HCT116 (cell line): Measurements from ENCODE around the gene EIF5A2. TPM values are rescaled to one million over a fixed set of nuclear protein-coding genes. Genes with fewer than 3 reads are reported as not detected.
"Not testable (repeated sequence)": the region's sequence is repeated elsewhere in the genome, so short reads cannot be mapped to it uniquely, and the experiment has no call there.

Experiments
- ATAC-seq: fragments of 200-7000 bp; cut with Tn5 transposase; 2 replicates; pipeline ENCODE4 v1.9.1; 2020; ENCODE audit warnings: mild to moderate bottlenecking, moderate library complexity
- BruUV-seq: library from RNA; stranded (reverse); fragments of 400-500 nt; replicated peaks from 2 replicates; lab custom pipeline; 2021; lab: Mats Ljungman, UMichigan
- CTCF ChIA-PET: fragments of 300-600 bp; sonication (Branson Sonifier 250); formaldehyde crosslinking; loops from one replicate; lab custom pipeline; 2021; ENCODE audit warnings: antibody characterized with exemption; lab: Charles Lee
- POLR2A ChIA-PET: fragments of 300-600, 350-600 bp; sonication (Branson Sonifier 250); formaldehyde crosslinking; loops from one replicate; lab custom pipeline; 2021; ENCODE audit warnings: antibody characterized with exemption; lab: Charles Lee
- RAD21 ChIA-PET, 2 experiments: fragments of 300-600 bp; sonication (Branson Sonifier 250); formaldehyde crosslinking; loops; one replicate each; lab custom pipeline; 2023; ENCODE audit warnings: low total read pairs in 2 of 2; ENCODE audit not compliant: uncharacterized antibody in 2 of 2, unreplicated experiment in 2 of 2, low non-redundant PET in 1 of 2; lab: Charles Lee
- DNase-seq: peaks from one replicate; pipeline ENCODE4 v3.0.0-alpha.2; 2010; ENCODE audit warnings: low read depth, low spot score
- H2AFZ ChIP-seq: fragments of 200-600 bp; shearing (Covaris generic), sonication (generic); 2 replicates; pipeline ENCODE4 v1.6.1; 2017; ENCODE audit warnings: low read depth, mixed run types, mixed read lengths, antibody characterized with exemption, low read length; ENCODE audit not compliant: poor library complexity, severe bottlenecking
- H3K27ac ChIP-seq: 2 replicates; pipeline ENCODE4 v1.5.1; 2012; ENCODE audit warnings: low read depth, low read length
- H3K27me3 ChIP-seq: fragments of 200-600 bp; sonication (generic); 2 replicates; pipeline ENCODE4 v1.6.1; 2016; ENCODE audit warnings: mixed run types, low read length, mixed read lengths; ENCODE audit not compliant: insufficient read depth
- H3K36me3 ChIP-seq, 2 experiments: fragments of 200-500 bp in 1 of 2; fragments of 200-600 bp in 1 of 2; sonication (Bioruptor generic) in 1 of 2; sonication (generic) in 1 of 2; 2 replicates each; pipeline versions ENCODE4 v1.5.1 to v1.6.1; 2014 to 2016; ENCODE audit warnings: low read length in 2 of 2, inconsistent platforms in 1 of 2, mixed read lengths in 1 of 2, mixed run types in 1 of 2; ENCODE audit not compliant: insufficient read depth in 2 of 2, control insufficient read depth in 1 of 2
- H3K4me1 ChIP-seq, 2 experiments: fragments of 200-600 bp in 1 of 2; sonication (generic) in 1 of 2; 2 replicates each; pipeline versions ENCODE4 v1.5.1 to v1.6.1; 2012 to 2017; ENCODE audit warnings: low read length in 2 of 2, inconsistent platforms in 1 of 2, mild to moderate bottlenecking in 1 of 2, mixed read lengths in 1 of 2, mixed run types in 1 of 2, moderate library complexity in 1 of 2; ENCODE audit not compliant: insufficient read depth in 2 of 2, control insufficient read depth in 1 of 2
- H3K4me2 ChIP-seq: fragments of 200-600 bp; sonication (generic); 2 replicates; pipeline ENCODE4 v1.6.1; 2017; ENCODE audit warnings: mixed run types, low read length, mixed read lengths
- H3K4me3 ChIP-seq, 2 experiments: fragments of 200-600 bp in 1 of 2; sonication (generic) in 1 of 2; replicated peaks in 1 of 2; 2 replicates each; pipeline ENCODE4 v1.5.1; 2011 to 2016; ENCODE audit warnings: low read length in 2 of 2, control low read depth in 1 of 2, low read depth in 1 of 2, mild to moderate bottlenecking in 1 of 2, mixed read lengths in 1 of 2, mixed run types in 1 of 2
- H3K79me2 ChIP-seq: fragments of 200-600 bp; sonication (generic); 2 replicates; pipeline ENCODE4 v1.6.1; 2017; ENCODE audit warnings: mild to moderate bottlenecking, mixed run types, low read length, moderate library complexity, mixed read lengths; ENCODE audit not compliant: insufficient read depth
- H3K9ac ChIP-seq: fragments of 200-600 bp; sonication (generic); 2 replicates; pipeline ENCODE4 v1.6.1; 2016; ENCODE audit warnings: low read length, mixed read lengths
- H3K9me2 ChIP-seq: fragments of 200-600 bp; sonication (generic), shearing (Covaris generic); 2 replicates; pipeline ENCODE4 v1.6.1; 2017; ENCODE audit warnings: mixed run types, mild to moderate bottlenecking, moderate library complexity; ENCODE audit not compliant: insufficient read depth
- H3K9me3 ChIP-seq, 2 experiments: fragments of 200-500 bp in 1 of 2; fragments of 200-600 bp in 1 of 2; sonication (Bioruptor generic) in 1 of 2; sonication (generic) in 1 of 2; 2 replicates each; pipeline ENCODE4 v1.6.1; 2014 to 2017; ENCODE audit warnings: low read length in 2 of 2, mixed read lengths in 2 of 2, inconsistent platforms in 1 of 2, low read depth in 1 of 2, mild to moderate bottlenecking in 1 of 2, mixed run types in 1 of 2, moderate library complexity in 1 of 2; ENCODE audit not compliant: control insufficient read depth in 1 of 2, insufficient read depth in 1 of 2
- H4K20me1 ChIP-seq: fragments of 200-600 bp; sonication (generic), shearing (Covaris generic); 2 replicates; pipeline ENCODE4 v1.6.1; 2017; ENCODE audit warnings: mixed run types, mild to moderate bottlenecking, moderate library complexity; ENCODE audit not compliant: insufficient read depth
- CEBPB ChIP-seq: IDR thresholded peaks from 2 replicates; pipeline ENCODE4 v1.6.1; 2012; ENCODE audit warnings: low read depth
- CTCF ChIP-seq, 3 experiments: fragments of 200-600 bp in 1 of 3; sonication (generic) in 1 of 3; IDR thresholded peaks in 2 of 3; conservative IDR thresholded peaks in 1 of 3; 2 replicates each; pipeline ENCODE4 v1.5.1; 2012 to 2017; ENCODE audit warnings: low read depth in 2 of 3, low read length in 2 of 3, antibody characterized with exemption in 1 of 3, borderline replicate concordance in 1 of 3, control low read depth in 1 of 3, mild to moderate bottlenecking in 1 of 3, mixed read lengths in 1 of 3, mixed run types in 1 of 3, moderate library complexity in 1 of 3; ENCODE audit not compliant: insufficient read depth in 1 of 3
- EZH2 ChIP-seq: fragments of 200-600 bp; sonication (generic); IDR thresholded peaks from 2 replicates; pipeline ENCODE4 v1.6.1; 2017; ENCODE audit warnings: antibody characterized with exemption, mixed run types
- POLR2A ChIP-seq: IDR thresholded peaks from 2 replicates; pipeline ENCODE4 v1.7.0; 2011; ENCODE audit warnings: borderline replicate concordance; ENCODE audit not compliant: insufficient read depth, insufficient read length; ENCODE audit errors: extremely low read depth
- RAD21 ChIP-seq: IDR thresholded peaks from 2 replicates; pipeline ENCODE4 v1.6.1; 2012; ENCODE audit warnings: low read depth, mild to moderate bottlenecking
- SIN3A ChIP-seq: IDR thresholded peaks from 2 replicates; pipeline ENCODE4 v1.6.1; 2012; ENCODE audit warnings: low read depth
- YY1 ChIP-seq: IDR thresholded peaks from 2 replicates; pipeline ENCODE4 v1.6.1; 2011; ENCODE audit warnings: low read length, low read depth, moderate library complexity, mild to moderate bottlenecking; ENCODE audit not compliant: insufficient replicate concordance; ENCODE audit errors: extremely low read depth
- ZFX ChIP-seq: fragments of 450-650 bp; IDR thresholded peaks from 2 replicates; pipeline ENCODE4 v1.6.1; 2017
- intact Hi-C: fragments of 100-400 bp; cut with micrococcal nuclease; formaldehyde crosslinking; loops from 2 replicates; pipeline ENCODE4 v1.10.0; 2022
- total RNA-seq: library from RNA; stranded (reverse); gene quantifications from one replicate; pipeline ENCODE4 v1.2.1, GENCODE V29; 2021; ENCODE audit not compliant: unreplicated experiment
- TF ChIP-seq, protein P1 (sequence below): IDR thresholded peaks from 2 replicates; pipeline ENCODE4 v1.6.1; 2011; ENCODE audit warnings: mild to moderate bottlenecking, low read length, moderate library complexity; ENCODE audit not compliant: insufficient replicate concordance; ENCODE audit errors: extremely low read depth

The EIF5A2 gene
- total RNA-seq, 1 experiment from 2014 or later: 19.4 TPM

GRCh38 chr3:170878688-170879087 lies 29.7 kb downstream of the EIF5A2 start:
- H3K27me3 ChIP-seq, H3K9ac ChIP-seq, H3K4me2 ChIP-seq, H3K79me2 ChIP-seq, H3K4me1 ChIP-seq, H3K9me3 ChIP-seq, H3K27ac ChIP-seq, RAD21 ChIA-PET, CTCF ChIA-PET, DNase-seq, H2AFZ ChIP-seq, ATAC-seq, BruUV-seq, H3K36me3 ChIP-seq, H3K4me3 ChIP-seq, POLR2A ChIA-PET, H4K20me1 ChIP-seq, H3K9me2 ChIP-seq, intact Hi-C loops: not testable (repeated sequence)

GRCh38 chr3:170877311-170877710 lies 31.1 kb downstream of the EIF5A2 start:
- H3K4me2 ChIP-seq, POLR2A ChIA-PET, H3K4me3 ChIP-seq, RAD21 ChIA-PET, H3K27me3 ChIP-seq, ATAC-seq, intact Hi-C loops, H3K79me2 ChIP-seq, H3K27ac ChIP-seq, H3K36me3 ChIP-seq, H3K9me3 ChIP-seq, H4K20me1 ChIP-seq, DNase-seq, CTCF ChIA-PET, H3K9me2 ChIP-seq, H2AFZ ChIP-seq, H3K9ac ChIP-seq, BruUV-seq, H3K4me1 ChIP-seq: not testable (repeated sequence)

GRCh38 chr3:170876537-170876936 lies 31.9 kb downstream of the EIF5A2 start:
- ChIA-PET CTCF (no interaction called here), POLR2A (no interaction called here), RAD21 (no interaction called here)
- H3K4me3 ChIP-seq: no peak overlapping the region
- no peaks in the 10 kb centered on the region for H3K79me2 ChIP-seq
- H2AFZ ChIP-seq: no peak overlapping the region
- intact Hi-C loops: no loop called here
- no peak overlapping the region for H3K27ac ChIP-seq
- no peaks in the 10 kb centered on the region for H4K20me1 ChIP-seq
- no peaks in the 10 kb centered on the region for H3K9me3 ChIP-seq
- no peak overlapping the region for H3K9ac ChIP-seq
- peaks cover under 1 to 1% of the 10 kb centered on the region in 2 experiments; a peak in 3 of 4 replicates for H3K4me1 ChIP-seq
- ATAC-seq: no peak
- no peaks in the 10 kb centered on the region for H3K9me2 ChIP-seq
- no TSS peak for BruUV-seq
- no peaks in the 10 kb centered on the region for H3K36me3 ChIP-seq
- no peak overlapping the region for H3K4me2 ChIP-seq
- no peaks in the 10 kb centered on the region for H3K27me3 ChIP-seq
- DNase-seq: no peak
- TF ChIP-seq CTCF (IDR thresholded peaks at IDR 0.05 in 2 of 3, conservative IDR thresholded peaks at IDR 0.05 in 1 of 3; ENCODE audit: borderline replicate concordance in 1 of 3, insufficient read depth in 1 of 3, low read depth in 2 of 3, low read length in 2 of 3) (no peak), YY1 (no peak), POLR2A (no peak), RAD21 (no peak), CEBPB (no peak), EZH2 (no peak), ZFX (no peak), SIN3A (no peak)
- TF ChIP-seq, protein P1, sequence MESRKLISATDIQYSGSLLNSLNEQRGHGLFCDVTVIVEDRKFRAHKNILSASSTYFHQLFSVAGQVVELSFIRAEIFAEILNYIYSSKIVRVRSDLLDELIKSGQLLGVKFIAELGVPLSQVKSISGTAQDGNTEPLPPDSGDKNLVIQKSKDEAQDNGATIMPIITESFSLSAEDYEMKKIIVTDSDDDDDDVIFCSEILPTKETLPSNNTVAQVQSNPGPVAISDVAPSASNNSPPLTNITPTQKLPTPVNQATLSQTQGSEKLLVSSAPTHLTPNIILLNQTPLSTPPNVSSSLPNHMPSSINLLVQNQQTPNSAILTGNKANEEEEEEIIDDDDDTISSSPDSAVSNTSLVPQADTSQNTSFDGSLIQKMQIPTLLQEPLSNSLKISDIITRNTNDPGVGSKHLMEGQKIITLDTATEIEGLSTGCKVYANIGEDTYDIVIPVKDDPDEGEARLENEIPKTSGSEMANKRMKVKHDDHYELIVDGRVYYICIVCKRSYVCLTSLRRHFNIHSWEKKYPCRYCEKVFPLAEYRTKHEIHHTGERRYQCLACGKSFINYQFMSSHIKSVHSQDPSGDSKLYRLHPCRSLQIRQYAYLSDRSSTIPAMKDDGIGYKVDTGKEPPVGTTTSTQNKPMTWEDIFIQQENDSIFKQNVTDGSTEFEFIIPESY: no peak
